Left ventricle myocardium inferior (tissue), 1 donor: ENCODE data around the gene TBR1. TPM values are rescaled to one million over a fixed set of nuclear protein-coding genes. Genes with fewer than 3 reads are reported as not detected.

Experiments
- DNase-seq: peaks from one replicate; pipeline ENCODE4 v3.0.0-alpha.2; 2020
- H3K27ac ChIP-seq: fragments of 200-600 bp; replicated peaks from 2 replicates; pipeline ENCODE4 v1.8.0; 2021
- H3K27me3 ChIP-seq: fragments of 200-600 bp; 2 replicates; pipeline ENCODE4 v1.8.0; 2021; ENCODE audit warnings: low read depth
- H3K36me3 ChIP-seq: fragments of 200-600 bp; 2 replicates; pipeline ENCODE4 v1.8.0; 2021
- H3K4me1 ChIP-seq: fragments of 200-600 bp; 2 replicates; pipeline ENCODE4 v1.8.0; 2021
- H3K4me3 ChIP-seq: fragments of 200-600 bp; 2 replicates; pipeline ENCODE4 v1.8.0; 2021; ENCODE audit warnings: mild to moderate bottlenecking, moderate library complexity
- H3K9me3 ChIP-seq: fragments of 200-600 bp; replicated peaks from 2 replicates; pipeline ENCODE4 v1.8.0; 2021
- intact Hi-C: fragments of 100-400 bp; cut with micrococcal nuclease; formaldehyde crosslinking; loops from one replicate; pipeline ENCODE4 v1.11.0; 2022
- total RNA-seq: library from RNA; stranded (reverse); fragmentation: NEBNext Ultra II Directional; extraction: Animal tissue kit (Norgen Biotek cat#: 25700); gene quantifications from one replicate; pipeline ENCODE4 v1.2.1, GENCODE V29; 2021
- TF ChIP-seq, protein P1 (sequence below): fragments of 200-600 bp; IDR thresholded peaks from 2 replicates; pipeline ENCODE4 v1.8.0; 2021; ENCODE audit warnings: antibody characterized with exemption, mild to moderate bottlenecking, borderline replicate concordance
- donor health status: DM: no; HTN: yes; CAD: no; lungs with severe emphysema.

Gene TBR1
- total RNA-seq, 1 donor from 2014 or later: not detected

DNA sequence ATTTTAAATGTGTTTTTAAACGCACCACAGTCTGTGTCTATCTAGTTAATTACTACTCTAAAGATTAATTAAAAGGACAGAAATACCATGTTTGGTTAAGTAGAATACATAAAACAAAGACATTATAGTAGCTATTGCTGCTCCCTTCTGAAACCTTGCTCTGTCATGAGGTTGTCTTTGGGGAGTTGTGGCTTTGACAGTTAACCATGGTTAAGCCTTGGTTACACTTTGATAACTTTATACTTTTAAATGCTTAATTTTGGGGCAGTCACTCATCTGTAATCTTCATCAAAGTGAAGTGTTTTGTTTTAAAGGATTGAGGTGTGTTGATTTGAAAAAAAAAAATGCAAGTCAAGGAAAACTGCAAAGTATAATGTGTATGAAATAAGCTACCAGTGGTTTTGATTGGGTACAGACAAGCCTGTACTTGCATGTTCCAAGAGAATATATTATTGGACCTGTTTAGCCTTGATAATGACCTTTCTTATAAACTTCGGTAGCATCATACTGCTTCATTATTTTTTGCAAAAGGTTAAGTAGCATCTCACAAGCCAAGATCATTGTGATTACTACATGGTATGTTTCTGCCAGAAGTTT, 29.8 kb upstream of the TBR1 start:
- Histone ChIP-seq H3K4me3 (no peak overlapping the region), H3K4me1 (no peaks in the 10 kb centered on the region), H3K27me3 (no peaks in the 10 kb centered on the region), H3K9me3 (no peaks in the 10 kb centered on the region), H3K27ac (no peak overlapping the region), H3K36me3 (no peaks in the 10 kb centered on the region)
- DNase-seq: no peak
- intact Hi-C loops: no loop called here
- TF ChIP-seq, protein P1, sequence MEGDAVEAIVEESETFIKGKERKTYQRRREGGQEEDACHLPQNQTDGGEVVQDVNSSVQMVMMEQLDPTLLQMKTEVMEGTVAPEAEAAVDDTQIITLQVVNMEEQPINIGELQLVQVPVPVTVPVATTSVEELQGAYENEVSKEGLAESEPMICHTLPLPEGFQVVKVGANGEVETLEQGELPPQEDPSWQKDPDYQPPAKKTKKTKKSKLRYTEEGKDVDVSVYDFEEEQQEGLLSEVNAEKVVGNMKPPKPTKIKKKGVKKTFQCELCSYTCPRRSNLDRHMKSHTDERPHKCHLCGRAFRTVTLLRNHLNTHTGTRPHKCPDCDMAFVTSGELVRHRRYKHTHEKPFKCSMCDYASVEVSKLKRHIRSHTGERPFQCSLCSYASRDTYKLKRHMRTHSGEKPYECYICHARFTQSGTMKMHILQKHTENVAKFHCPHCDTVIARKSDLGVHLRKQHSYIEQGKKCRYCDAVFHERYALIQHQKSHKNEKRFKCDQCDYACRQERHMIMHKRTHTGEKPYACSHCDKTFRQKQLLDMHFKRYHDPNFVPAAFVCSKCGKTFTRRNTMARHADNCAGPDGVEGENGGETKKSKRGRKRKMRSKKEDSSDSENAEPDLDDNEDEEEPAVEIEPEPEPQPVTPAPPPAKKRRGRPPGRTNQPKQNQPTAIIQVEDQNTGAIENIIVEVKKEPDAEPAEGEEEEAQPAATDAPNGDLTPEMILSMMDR: no peak

DNA sequence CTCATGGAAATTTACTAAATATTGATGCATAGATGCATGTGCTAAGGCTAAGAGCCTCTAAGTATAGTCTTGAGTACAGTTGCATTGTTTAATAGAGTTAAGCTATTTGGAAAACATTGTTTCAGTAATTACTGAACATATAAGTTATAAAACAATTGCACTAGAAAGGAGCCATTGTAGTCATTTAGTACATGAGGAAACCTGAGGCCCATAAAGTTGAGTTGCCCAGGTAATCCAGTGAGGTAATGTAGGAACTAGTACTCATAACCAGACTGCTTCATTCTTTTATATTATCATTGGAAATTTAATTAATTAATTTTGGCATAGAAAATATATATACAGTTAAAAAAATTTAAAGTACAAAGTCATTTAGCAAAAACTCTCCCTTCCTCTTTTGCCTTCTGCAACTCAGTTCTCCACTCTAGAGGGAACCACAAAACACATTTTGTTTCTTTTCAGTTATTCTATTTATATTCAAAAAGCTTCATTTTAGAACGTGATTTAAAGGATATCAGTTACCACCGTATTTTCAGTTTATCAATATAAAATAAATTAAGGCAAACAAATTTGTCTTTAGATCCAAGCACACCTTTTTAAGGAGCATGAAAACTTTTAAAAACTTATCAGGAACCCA, 27.8 kb upstream of the TBR1 start:
- TF ChIP-seq, protein P1: no peak
- H3K9me3 ChIP-seq: no peaks in the 10 kb centered on the region
- no peaks in the 10 kb centered on the region for H3K27me3 ChIP-seq
- intact Hi-C loops: no loop called here
- H3K4me3 ChIP-seq: no peak overlapping the region
- DNase-seq: no peak
- H3K36me3 ChIP-seq: peaks cover 7% of the 10 kb centered on the region
- no peaks in the 10 kb centered on the region for H3K4me1 ChIP-seq
- H3K27ac ChIP-seq: no peak overlapping the region

DNA sequence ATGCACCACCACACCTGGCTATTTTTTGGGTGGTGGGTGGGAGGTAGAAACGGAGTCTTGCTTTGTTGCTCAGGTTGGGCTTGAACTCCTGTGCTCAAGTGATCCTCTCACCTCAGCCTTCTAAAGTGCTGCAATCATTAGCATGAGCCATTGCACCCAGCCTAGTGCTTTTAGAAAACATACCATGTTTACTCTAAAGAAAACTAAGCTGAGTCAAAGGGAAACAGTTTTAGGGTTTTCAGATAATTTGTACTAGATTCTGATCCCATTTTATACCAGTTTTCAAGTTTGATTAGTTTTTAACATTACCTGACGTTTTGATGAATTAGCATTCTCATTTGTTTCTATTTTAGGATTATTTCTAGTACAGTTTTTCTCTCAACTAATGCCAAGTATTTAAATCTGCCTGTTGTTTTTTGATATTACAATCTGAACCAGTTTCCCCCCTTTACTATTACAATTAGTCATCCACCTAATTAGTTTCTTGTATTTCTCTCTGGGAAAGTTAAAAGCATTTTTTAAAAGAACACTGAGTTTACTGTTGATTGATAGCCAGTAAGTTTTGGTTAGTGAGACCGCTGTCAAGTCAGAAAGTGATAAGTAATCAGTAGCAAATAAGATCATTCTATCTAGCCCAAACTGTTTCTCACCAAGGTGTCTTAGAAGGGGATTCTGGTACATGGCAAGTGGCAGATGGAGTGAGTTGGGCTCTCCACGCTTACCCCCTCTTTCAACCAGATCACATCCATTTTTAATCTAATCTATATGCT, 24.2 kb upstream of the TBR1 start:
- no peak for DNase-seq
- intact Hi-C loops: no loop called here
- Histone ChIP-seq H3K4me3 (no peak overlapping the region), H3K27ac (no peak overlapping the region), H3K9me3 (no peaks in the 10 kb centered on the region), H3K36me3 (peaks cover 37% of the 10 kb centered on the region), H3K27me3 (no peaks in the 10 kb centered on the region), H3K4me1 (no peaks in the 10 kb centered on the region)
- TF ChIP-seq, protein P1: no peak

DNA sequence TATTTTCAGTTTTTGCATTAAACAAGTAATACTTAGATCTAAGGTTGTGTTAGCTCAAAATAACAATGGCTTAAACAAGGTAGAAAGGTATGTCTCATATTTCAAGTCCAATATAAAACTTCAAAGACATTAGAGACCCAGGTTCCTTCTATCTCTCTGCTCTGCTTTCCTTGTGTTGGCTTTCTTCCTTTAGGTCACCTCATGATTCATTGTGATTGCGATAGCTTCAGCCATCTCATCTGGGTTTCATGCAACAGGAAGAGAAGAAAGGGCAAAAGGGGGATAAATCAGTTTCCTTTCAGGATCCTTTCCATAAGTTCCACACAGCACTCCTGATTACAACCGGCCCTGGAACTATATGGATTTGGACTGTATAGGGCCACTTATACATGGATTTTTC, 16.0 kb upstream of the TBR1 start:
- intact Hi-C loops: no loop called here
- Histone ChIP-seq H3K4me3 (no peak overlapping the region), H3K27ac (no peak overlapping the region), H3K9me3 (no peaks in the 10 kb centered on the region), H3K4me1 (no peaks in the 10 kb centered on the region), H3K27me3 (no peaks in the 10 kb centered on the region), H3K36me3 (peaks cover 66% of the 10 kb centered on the region)
- TF ChIP-seq, protein P1: no peak
- no peak for DNase-seq

DNA sequence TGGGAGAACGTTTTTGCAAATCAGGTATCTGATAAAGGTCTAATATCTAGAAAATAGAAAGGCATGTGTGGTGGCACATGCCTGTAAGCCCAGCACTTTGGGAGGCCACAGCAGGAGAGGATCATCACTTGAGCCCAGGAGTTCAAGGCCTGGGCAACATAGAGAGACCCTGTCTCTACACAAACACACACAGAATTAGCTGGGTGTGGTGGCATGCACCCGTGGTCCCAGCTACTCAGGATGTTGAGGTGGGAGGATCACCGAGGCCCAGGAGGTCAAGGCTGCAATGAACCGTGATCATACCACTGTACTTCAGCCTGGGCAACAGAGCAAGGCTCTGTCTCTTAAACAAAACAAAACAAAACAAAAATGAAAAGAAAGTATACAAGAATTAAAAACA, 13.8 kb upstream of the TBR1 start:
- Histone ChIP-seq H3K4me1 (no peaks in the 10 kb centered on the region), H3K27ac (no peak overlapping the region), H3K27me3 (no peaks in the 10 kb centered on the region), H3K4me3 (no peak overlapping the region), H3K9me3 (no peaks in the 10 kb centered on the region), H3K36me3 (peaks cover 44% of the 10 kb centered on the region)
- no peak for DNase-seq
- TF ChIP-seq, protein P1: no peak
- intact Hi-C loops: no loop called here
